Measurements from ENCODE around the gene SORCS2. TPM values are rescaled to one million over a fixed set of nuclear protein-coding genes. Genes with fewer than 3 reads are reported as not detected.

The SORCS2 gene
- total and polyA plus RNA-seq, 2 of the 13 experiments (the other 11 are each of a cell fraction or from before 2014, with no cell fraction given), result 0.82 to 1.0 TPM

GRCh38 chr4:7679406-7680040 lies 487.2 kb downstream of the SORCS2 start:
- in situ Hi-C loops (cut with HindIII; ENCODE audit: extremely low pct_ligation_motif_present, low pct_unique_long_range_greater_than_20kb) (no loop called here), intact Hi-C loops (cut with micrococcal nuclease; ENCODE audit: unreplicated experiment) (no loop called here)
- H2AFZ ChIP-seq (ENCODE audit: low read length), result no peak overlapping the region
- DNase-seq (ENCODE audit: low spot score) (no peak), ATAC-seq (no peak), FAIRE-seq (no peak)
- BruUV-seq (replicated peaks), result no TSS peak
- WGBS (ENCODE audit: low lambda C conversion rate), result 79% methylated on average over 11 of the region's 11 CpGs
- peaks cover 17% of the 10 kb centered on the region for H3K4me1 ChIP-seq (ENCODE audit: insufficient read depth, low read length)
- ChIA-PET POLR2A (no interaction called here), CTCF (ENCODE audit: low intra/inter-chr PET ratio, low total read pairs) (no interaction called here)
- H4K20me1 ChIP-seq (ENCODE audit: insufficient read depth, low read length), result no peaks in the 10 kb centered on the region
- no peak overlapping the region for H3K4me3 ChIP-seq (replicated peaks in 1 of 3; ENCODE audit: insufficient read depth in 1 of 3, low read depth in 2 of 3, low read length in 3 of 3)
- no peaks in the 10 kb centered on the region for H3K79me2 ChIP-seq (ENCODE audit: insufficient read depth, low read length)
- no peak overlapping the region for H3K27ac ChIP-seq (ENCODE audit: extremely low read length, insufficient read depth, low read length)
- no peak overlapping the region for H3K4me2 ChIP-seq (ENCODE audit: low read depth, low read length)
- H3K36me3 ChIP-seq (replicated peaks in 1 of 2; ENCODE audit: control insufficient read depth in 1 of 2, insufficient read depth in 2 of 2, low read length in 2 of 2), result no peaks in the 10 kb centered on the region
- H3K9me3 ChIP-seq (ENCODE audit: low read length), result peaks cover 18% of the 10 kb centered on the region
- no peak overlapping the region for H3K9ac ChIP-seq (ENCODE audit: insufficient read depth, low read depth, low read length)
- H3K27me3 ChIP-seq (ENCODE audit: control insufficient read depth in 1 of 2, insufficient read depth in 2 of 2, low read length in 2 of 2), result no peaks in the 10 kb centered on the region
- TF ChIP-seq RBFOX2 (IDR thresholded peaks at IDR 0.05; ENCODE audit: low read depth, low read length) (no peak), TCF12 (IDR thresholded peaks at IDR 0.05) (no peak), TCF12 (CRISPR knock-in tag; IDR thresholded peaks at IDR 0.05) (no peak), KLF9 (CRISPR knock-in tag; IDR thresholded peaks at IDR 0.05; ENCODE audit: low read depth) (no peak), TCF7L2 (IDR thresholded peaks at IDR 0.05; ENCODE audit: low read depth, low read length) (no peak), ZSCAN30 (CRISPR knock-in tag; IDR thresholded peaks at IDR 0.05) (no peak), ZBTB14 (CRISPR knock-in tag; IDR thresholded peaks at IDR 0.05) (no peak), MATR3 (CRISPR knock-in tag; IDR thresholded peaks at IDR 0.05) (no peak), ZNF33B (CRISPR knock-in tag; IDR thresholded peaks at IDR 0.05) (no peak), ZNF749 (CRISPR knock-in tag; IDR thresholded peaks at IDR 0.05; ENCODE audit: borderline replicate concordance) (no peak), U2AF1 (optimal IDR thresholded peaks at IDR 0.05; ENCODE audit: low read depth, low read length) (no peak), ZNF562 (CRISPR knock-in tag; IDR thresholded peaks at IDR 0.05; ENCODE audit: borderline replicate concordance) (no peak), ZNF589 (CRISPR knock-in tag; conservative IDR thresholded peaks at IDR 0.05) (no peak), CREB1 (IDR thresholded peaks at IDR 0.05) (no peak), CREB1 (CRISPR knock-in tag; IDR thresholded peaks at IDR 0.05) (no peak)
- TF ChIP-seq, protein P1, sequence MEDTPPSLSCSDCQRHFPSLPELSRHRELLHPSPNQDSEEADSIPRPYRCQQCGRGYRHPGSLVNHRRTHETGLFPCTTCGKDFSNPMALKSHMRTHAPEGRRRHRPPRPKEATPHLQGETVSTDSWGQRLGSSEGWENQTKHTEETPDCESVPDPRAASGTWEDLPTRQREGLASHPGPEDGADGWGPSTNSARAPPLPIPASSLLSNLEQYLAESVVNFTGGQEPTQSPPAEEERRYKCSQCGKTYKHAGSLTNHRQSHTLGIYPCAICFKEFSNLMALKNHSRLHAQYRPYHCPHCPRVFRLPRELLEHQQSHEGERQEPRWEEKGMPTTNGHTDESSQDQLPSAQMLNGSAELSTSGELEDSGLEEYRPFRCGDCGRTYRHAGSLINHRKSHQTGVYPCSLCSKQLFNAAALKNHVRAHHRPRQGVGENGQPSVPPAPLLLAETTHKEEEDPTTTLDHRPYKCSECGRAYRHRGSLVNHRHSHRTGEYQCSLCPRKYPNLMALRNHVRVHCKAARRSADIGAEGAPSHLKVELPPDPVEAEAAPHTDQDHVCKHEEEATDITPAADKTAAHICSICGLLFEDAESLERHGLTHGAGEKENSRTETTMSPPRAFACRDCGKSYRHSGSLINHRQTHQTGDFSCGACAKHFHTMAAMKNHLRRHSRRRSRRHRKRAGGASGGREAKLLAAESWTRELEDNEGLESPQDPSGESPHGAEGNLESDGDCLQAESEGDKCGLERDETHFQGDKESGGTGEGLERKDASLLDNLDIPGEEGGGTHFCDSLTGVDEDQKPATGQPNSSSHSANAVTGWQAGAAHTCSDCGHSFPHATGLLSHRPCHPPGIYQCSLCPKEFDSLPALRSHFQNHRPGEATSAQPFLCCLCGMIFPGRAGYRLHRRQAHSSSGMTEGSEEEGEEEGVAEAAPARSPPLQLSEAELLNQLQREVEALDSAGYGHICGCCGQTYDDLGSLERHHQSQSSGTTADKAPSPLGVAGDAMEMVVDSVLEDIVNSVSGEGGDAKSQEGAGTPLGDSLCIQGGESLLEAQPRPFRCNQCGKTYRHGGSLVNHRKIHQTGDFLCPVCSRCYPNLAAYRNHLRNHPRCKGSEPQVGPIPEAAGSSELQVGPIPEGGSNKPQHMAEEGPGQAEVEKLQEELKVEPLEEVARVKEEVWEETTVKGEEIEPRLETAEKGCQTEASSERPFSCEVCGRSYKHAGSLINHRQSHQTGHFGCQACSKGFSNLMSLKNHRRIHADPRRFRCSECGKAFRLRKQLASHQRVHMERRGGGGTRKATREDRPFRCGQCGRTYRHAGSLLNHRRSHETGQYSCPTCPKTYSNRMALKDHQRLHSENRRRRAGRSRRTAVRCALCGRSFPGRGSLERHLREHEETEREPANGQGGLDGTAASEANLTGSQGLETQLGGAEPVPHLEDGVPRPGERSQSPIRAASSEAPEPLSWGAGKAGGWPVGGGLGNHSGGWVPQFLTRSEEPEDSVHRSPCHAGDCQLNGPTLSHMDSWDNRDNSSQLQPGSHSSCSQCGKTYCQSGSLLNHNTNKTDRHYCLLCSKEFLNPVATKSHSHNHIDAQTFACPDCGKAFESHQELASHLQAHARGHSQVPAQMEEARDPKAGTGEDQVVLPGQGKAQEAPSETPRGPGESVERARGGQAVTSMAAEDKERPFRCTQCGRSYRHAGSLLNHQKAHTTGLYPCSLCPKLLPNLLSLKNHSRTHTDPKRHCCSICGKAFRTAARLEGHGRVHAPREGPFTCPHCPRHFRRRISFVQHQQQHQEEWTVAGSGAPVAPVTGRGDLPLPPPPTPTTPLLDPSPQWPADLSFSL (CRISPR knock-in tag; IDR thresholded peaks at IDR 0.05), result no peak
- TF ChIP-seq, protein P2, sequence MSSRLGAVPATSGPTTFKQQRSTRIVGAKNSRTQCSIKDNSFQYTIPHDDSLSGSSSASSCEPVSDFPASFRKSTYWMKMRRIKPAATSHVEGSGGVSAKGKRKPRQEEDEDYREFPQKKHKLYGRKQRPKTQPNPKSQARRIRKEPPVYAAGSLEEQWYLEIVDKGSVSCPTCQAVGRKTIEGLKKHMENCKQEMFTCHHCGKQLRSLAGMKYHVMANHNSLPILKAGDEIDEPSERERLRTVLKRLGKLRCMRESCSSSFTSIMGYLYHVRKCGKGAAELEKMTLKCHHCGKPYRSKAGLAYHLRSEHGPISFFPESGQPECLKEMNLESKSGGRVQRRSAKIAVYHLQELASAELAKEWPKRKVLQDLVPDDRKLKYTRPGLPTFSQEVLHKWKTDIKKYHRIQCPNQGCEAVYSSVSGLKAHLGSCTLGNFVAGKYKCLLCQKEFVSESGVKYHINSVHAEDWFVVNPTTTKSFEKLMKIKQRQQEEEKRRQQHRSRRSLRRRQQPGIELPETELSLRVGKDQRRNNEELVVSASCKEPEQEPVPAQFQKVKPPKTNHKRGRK (CRISPR knock-in tag; IDR thresholded peaks at IDR 0.05), result no peak
